ENCODE data around the gene MPP3. TPM values are rescaled to one million over a fixed set of nuclear protein-coding genes. Genes with fewer than 3 reads are reported as not detected.

The MPP3 gene
- total and polyA plus RNA-seq, 9 of the 15 experiments (the other 6 are each of a cell fraction or from before 2014, with no cell fraction given): 0.41 to 10.4 (median 4.5) TPM

- TF ChIP-seq HCFC1 (IDR thresholded peaks at IDR 0.05; ENCODE audit: low read depth, low read length) (0 out of 2 replicates have a peak, but pooled peaks have one; percentile 22), SMC3 (conservative IDR thresholded peaks at IDR 0.05; ENCODE audit: insufficient read depth, low read depth, low read length) (peak; percentile 89), ZNF224 (CRISPR knock-in tag; IDR thresholded peaks at IDR 0.05) (no peak), MCM5 (IDR thresholded peaks at IDR 0.05; ENCODE audit: low read depth) (no peak), BHLHE40 (IDR thresholded peaks at IDR 0.05; ENCODE audit: low read length) (0 out of 2 replicates have a peak, but pooled peaks have one; percentile 39), REST (IDR thresholded peaks at IDR 0.05; ENCODE audit: borderline replicate concordance) (peak; percentile 53; the same call in 1 of the 2 replicates), REST (CRISPR knock-in tag; IDR thresholded peaks at IDR 0.05; ENCODE audit: low read depth) (no peak), GABPB1 (CRISPR knock-in tag; IDR thresholded peaks at IDR 0.05) (0 out of 2 replicates have a peak, but pooled peaks have one; percentile 30), THAP7 (CRISPR knock-in tag; IDR thresholded peaks at IDR 0.05) (no peak), RB1 (IDR thresholded peaks at IDR 0.05; ENCODE audit: low read depth) (peak; percentile 56; the same call in 1 of the 2 replicates), ZNF316 (IDR thresholded peaks at IDR 0.05) (peak; percentile 53; the same call in 1 of the 2 replicates), TEAD4 (IDR thresholded peaks at IDR 0.05; ENCODE audit: low read length) (peak; percentile 70), TEAD4 (CRISPR knock-in tag; IDR thresholded peaks at IDR 0.05; ENCODE audit: borderline replicate concordance) (no peak), ZNF583 (CRISPR knock-in tag; IDR thresholded peaks at IDR 0.05) (no peak), CTCF (IDR thresholded peaks at IDR 0.05 in 2 of 3, conservative IDR thresholded peaks at IDR 0.05 in 1 of 3; ENCODE audit: insufficient read depth in 2 of 3, low read depth in 1 of 3, low read length in 3 of 3) (peak; percentile 96 to 98 (median 96)), ZC3H11A (IDR thresholded peaks at IDR 0.05; ENCODE audit: low read depth, low read length) (peak; percentile 60; the same call in 1 of the 2 replicates), KLF13 (tag; IDR thresholded peaks at IDR 0.05; ENCODE audit: borderline replicate concordance, low read depth) (no peak)
These were observed 45.6 kb upstream of the MPP3 start (continued) for GRCh38 chr17:43878260-43879175.

Data from K562 (cell line).